HepG2 (cell line): ENCODE measurements around the gene IGF2BP1. TPM values are rescaled to one million over a fixed set of nuclear protein-coding genes. Genes with fewer than 3 reads are reported as not detected.
A peak's percentile ranks its signal among the peaks of the same experiment; 100 is the strongest.

Experiments used
- CHD2 ChIP-seq: IDR thresholded peaks from 2 replicates; pipeline ENCODE4 v1.6.1; 2011; ENCODE audit warnings: low read depth, low read length, improper control_type of control experiment
- ETV5 ChIP-seq: IDR thresholded peaks from 2 replicates; pipeline ENCODE4 v1.6.1; 2018; ENCODE audit warnings: missing biosample characterization, missing genetic modification reagents, inconsistent platforms, borderline replicate concordance
- GABPB1 ChIP-seq: IDR thresholded peaks from 2 replicates; pipeline ENCODE4 v1.6.1; 2016; ENCODE audit warnings: mild to moderate bottlenecking, missing genetic modification reagents, moderate library complexity, missing compliant biosample characterization
- HOXA3 ChIP-seq: sonication (generic); formaldehyde crosslinking; IDR thresholded peaks from 2 replicates; pipeline ENCODE4 v1.5.0; 2020; ENCODE audit warnings: missing genetic modification reagents
- KLF16 ChIP-seq, 2 experiments: sonication (generic) in 1 of 2; formaldehyde crosslinking in 1 of 2; IDR thresholded peaks; 2 replicates each; pipeline versions ENCODE4 v1.6.1 to v1.8.0; 2016 to 2023; ENCODE audit warnings: missing genetic modification reagents in 2 of 2, missing compliant biosample characterization in 1 of 2
- POLR2AphosphoS2 ChIP-seq: IDR thresholded peaks from 2 replicates; pipeline ENCODE4 v1.6.1; 2011; ENCODE audit warnings: low read depth, low read length, improper control_type of control experiment
- RARA ChIP-seq: IDR thresholded peaks from 2 replicates; pipeline ENCODE4 v1.6.1; 2016; ENCODE audit warnings: missing genetic modification reagents, missing compliant biosample characterization
- RFX5 ChIP-seq: IDR thresholded peaks from 2 replicates; pipeline ENCODE4 v1.6.1; 2011; ENCODE audit warnings: low read depth, low read length, improper control_type of control experiment
- SPEN ChIP-seq: sonication (generic); formaldehyde crosslinking; IDR thresholded peaks from 2 replicates; pipeline ENCODE4 v1.5.1; 2020; ENCODE audit warnings: low read depth, mild to moderate bottlenecking, missing genetic modification reagents
- TRIM22 ChIP-seq: fragments of 450-650 bp; IDR thresholded peaks from 2 replicates; pipeline ENCODE4 v1.6.1; 2017
- TSC22D2 ChIP-seq: sonication (generic); formaldehyde crosslinking; IDR thresholded peaks from 2 replicates; pipeline ENCODE4 v1.5.1; 2020; ENCODE audit warnings: missing genetic modification reagents, mild to moderate bottlenecking, borderline replicate concordance
- ZNF281 ChIP-seq: sonication (generic); formaldehyde crosslinking; IDR thresholded peaks from 2 replicates; pipeline ENCODE4 v1.4.0; 2020; ENCODE audit warnings: missing genetic modification reagents, borderline replicate concordance
- ZNF34 ChIP-seq: sonication (generic); formaldehyde crosslinking; IDR thresholded peaks from 2 replicates; pipeline ENCODE4 v1.4.0; 2020; ENCODE audit warnings: mild to moderate bottlenecking, missing genetic modification reagents, borderline replicate concordance
- ZNF407 ChIP-seq: sonication (generic); formaldehyde crosslinking; IDR thresholded peaks from one replicate; pipeline ENCODE4 v1.5.1; 2020; ENCODE audit warnings: mild to moderate bottlenecking, missing genetic modification reagents; ENCODE audit errors: not compliant biosample characterization
- ZNF644 ChIP-seq: IDR thresholded peaks from 2 replicates; pipeline ENCODE4 v1.6.1; 2016; ENCODE audit warnings: low read depth
- polyA plus RNA-seq, 8 experiments: library from polyadenylated mRNA; depleted of rRNA in 3 of 8; stranded (reverse) in 7 of 8; unstranded in 1 of 8; fragments of >200 nt; fragmentation: Illumina TruSeq in 4 of 8; extraction: Trizol in 4 of 8; gene quantifications; 2 replicates each; pipeline versions ENCODE4 v1.2.1 to v1.2.3, GENCODE V29; 2011 to 2016; ENCODE audit warnings: low read depth in 4 of 8, missing spikeins in 1 of 8, mixed read lengths in 1 of 8; ENCODE audit not compliant: insufficient read depth in 1 of 8
- total RNA-seq, 5 experiments: library from RNA; depleted of rRNA; stranded (reverse); fragments of >200 nt; fragmentation: Illumina TruSeq; extraction: Trizol; gene quantifications; 2 replicates each; pipeline ENCODE4 v1.2.3, GENCODE V29; 2016; ENCODE audit warnings: low read depth in 1 of 5

IGF2BP1 gene
- total and polyA plus RNA-seq, 2 of the 13 experiments (the other 11 are each of a cell fraction or from before 2014, with no cell fraction given) = 29.7 to 75.1 TPM

- TF ChIP-seq ZNF407 (CRISPR knock-in tag) (no peak), KLF16 (CRISPR knock-in tag; IDR thresholded peaks at IDR 0.05) (peak in 1 of 2 experiments; percentile 2; a peak in 1 of 4 replicates), CHD2 (peak; percentile 62; the same call in 1 of the 2 replicates), ZNF644 (CRISPR knock-in tag) (peak; percentile 45; the same call in 1 of the 2 replicates), RFX5 (no peak), ZNF281 (CRISPR knock-in tag) (peak; percentile 86; the same call in 1 of the 2 replicates), RARA (CRISPR knock-in tag) (peak; percentile 85), SPEN (peak; percentile 61; the same call in 1 of the 2 replicates), HOXA3 (peak; percentile 43; the same call in 1 of the 2 replicates), POLR2AphosphoS2 (no peak), ZNF34 (CRISPR knock-in tag) (no peak), TRIM22 (no peak), GABPB1 (0 out of 2 replicates have a peak, but pooled peaks have one; percentile 20), TSC22D2 (CRISPR knock-in tag) (no peak), ETV5 (CRISPR knock-in tag) (no peak; the same call in 1 of the 2 replicates)
Observed at GRCh38 chr17:48961516-48962233, 35.5 kb upstream of the IGF2BP1 start (continued).
